Naive thymus-derived CD8-positive, alpha-beta T cell (primary cell): Measurements from ENCODE around the gene TCF3. TPM values are rescaled to one million over a fixed set of nuclear protein-coding genes. Genes with fewer than 3 reads are reported as not detected.
A peak's percentile ranks its signal among the peaks of the same experiment; 100 is the strongest.

Source experiments
- ATAC-seq, 2 donors: fragments of 150-1000 bp; cut with Tn5 transposase in 1 of 2; sonication (Bioruptor Pico), chemical (Tn5 transposase) in 1 of 2; 1 replicate in 1 of 2; 2 replicates in 1 of 2; pipeline ENCODE4 v1.10.0; 2021; ENCODE audit warnings: mild to moderate bottlenecking in 2 of 2, moderate library complexity in 2 of 2
- POLR2A ChIA-PET: fragments of 350-600 bp; sonication (Branson Sonifier 250); formaldehyde crosslinking; loops from one replicate; lab custom pipeline; 2021; ENCODE audit warnings: antibody characterized with exemption; lab: Charles Lee
- DNase-seq, 10 donors: peaks; one replicate each; pipeline versions ENCODE4 v3.0.0 to v3.0.0-alpha.2; 2020 to 2022
- H3K27ac Mint-ChIP-seq, 10 donors: one replicate each; pipeline ENCODE4 v1.8.0; 2020 to 2022; ENCODE audit warnings: mild to moderate bottlenecking in 10 of 10, mixed read lengths in 10 of 10, moderate library complexity in 4 of 10, inconsistent platforms in 1 of 10
- H3K27me3 Mint-ChIP-seq, 5 donors: one replicate each; pipeline ENCODE4 v1.8.0; 2021 to 2022; ENCODE audit warnings: mixed read lengths in 5 of 5
- H3K36me3 Mint-ChIP-seq, 3 donors: one replicate each; pipeline ENCODE4 v1.8.0; 2020 to 2022; ENCODE audit warnings: mixed read lengths in 3 of 3, mild to moderate bottlenecking in 2 of 3, inconsistent platforms in 1 of 3
- H3K4me1 Mint-ChIP-seq, 4 donors: one replicate each; pipeline ENCODE4 v1.8.0; 2021 to 2022; ENCODE audit warnings: mixed read lengths in 4 of 4
- H3K4me3 Mint-ChIP-seq, 10 donors: one replicate each; pipeline ENCODE4 v1.8.0; 2020 to 2022; ENCODE audit warnings: mild to moderate bottlenecking in 10 of 10, mixed read lengths in 10 of 10, moderate library complexity in 6 of 10, inconsistent platforms in 1 of 10
- H3K9me3 Mint-ChIP-seq, 9 donors: one replicate each; pipeline ENCODE4 v1.8.0; 2020 to 2022; ENCODE audit warnings: mixed read lengths in 9 of 9, mild to moderate bottlenecking in 3 of 9, inconsistent platforms in 1 of 9, moderate library complexity in 1 of 9
- polyA plus RNA-seq, 3 donors: library from polyadenylated mRNA; unstranded; fragments of 300-500 nt; fragmentation: Illumina TruSeq; gene quantifications; one replicate each; pipeline ENCODE4 v1.2.3, GENCODE V29; 2021
- total RNA-seq, 8 experiments: library from RNA in 2 of 8; stranded (reverse) in 2 of 8; gene quantifications; one replicate each; pipeline ENCODE4 v1.2.3 and lab custom pipeline; 2021 to 2026

Gene TCF3
- total and polyA plus RNA-seq, 5 experiments from 2014 or later = 7.8 to 102 (median 33.0) TPM

- peaks cover 0 to 37% (median 5%) of the 10 kb centered on the region in 3 donors for H3K36me3 Mint-ChIP-seq
- H3K4me3 Mint-ChIP-seq = no peak overlapping the region
- H3K27me3 Mint-ChIP-seq = no peaks in the 10 kb centered on the region
- ATAC-seq = no peak
- H3K9me3 Mint-ChIP-seq = no peaks in the 10 kb centered on the region
- POLR2A ChIA-PET = interaction anchor here (1.2 kb wide), 1 partner anchor 30 kb away, joined by 3 read pairs; no protein-coding TSS in a partner anchor
- H3K4me1 Mint-ChIP-seq = peaks cover 14 to 43% (median 19%) of the 10 kb centered on the region in 4 donors
- peak overlapping the region in 1 of 10 donors; percentile 65 for H3K27ac Mint-ChIP-seq
- DNase-seq = no peak
Observed at GRCh38 chr19:1620502-1620901, 31.9 kb downstream of the TCF3 start.

GRCh38 chr19:1619703-1620102 is 32.7 kb downstream of the TCF3 start:
- no peaks in the 10 kb centered on the region for H3K27me3 Mint-ChIP-seq
- DNase-seq (no peak), ATAC-seq (no peak)
- no peak overlapping the region for H3K27ac Mint-ChIP-seq
- peaks cover 0 to 38% (median 9%) of the 10 kb centered on the region in 3 donors for H3K36me3 Mint-ChIP-seq
- H3K4me1 Mint-ChIP-seq = peaks cover 14 to 42% (median 19%) of the 10 kb centered on the region in 4 donors
- POLR2A ChIA-PET = interaction anchor here (1.2 kb wide), 1 partner anchor 30 kb away, joined by 3 read pairs; no protein-coding TSS in a partner anchor
- H3K9me3 Mint-ChIP-seq = no peaks in the 10 kb centered on the region
- no peak overlapping the region for H3K4me3 Mint-ChIP-seq

GRCh38 chr19:1619094-1619439 is 33.3 kb downstream of the TCF3 start:
- peaks cover 0 to 40% (median 9%) of the 10 kb centered on the region in 3 donors for H3K36me3 Mint-ChIP-seq
- H3K27me3 Mint-ChIP-seq = no peaks in the 10 kb centered on the region
- POLR2A ChIA-PET = interaction anchor here (0.5 kb wide), 1 partner anchor 417 kb away, joined by 3 read pairs; no protein-coding TSS in a partner anchor
- no peak overlapping the region for H3K27ac Mint-ChIP-seq
- H3K9me3 Mint-ChIP-seq = no peaks in the 10 kb centered on the region
- ATAC-seq (no peak), DNase-seq (no peak)
- peaks cover 14 to 39% (median 19%) of the 10 kb centered on the region in 4 donors for H3K4me1 Mint-ChIP-seq
- no peak overlapping the region for H3K4me3 Mint-ChIP-seq

- peak overlapping the region in 1 of 10 donors; percentile 49 for H3K4me3 Mint-ChIP-seq
- peaks cover 14 to 39% (median 19%) of the 10 kb centered on the region in 4 donors for H3K4me1 Mint-ChIP-seq
- no peaks in the 10 kb centered on the region for H3K9me3 Mint-ChIP-seq
- ATAC-seq (peak; percentile 60 to 74), DNase-seq (peak in 1 of 10 donors; percentile 21)
- peaks cover 0 to 44% (median 10%) of the 10 kb centered on the region in 3 donors for H3K36me3 Mint-ChIP-seq
- H3K27me3 Mint-ChIP-seq = no peaks in the 10 kb centered on the region
- H3K27ac Mint-ChIP-seq = peak overlapping the region in 8 of 10 donors; percentile 35 to 69 (median 50)
- POLR2A ChIA-PET = interaction anchor here (0.5 to 0.6 kb wide), 2 partner anchors 195 to 417 kb away, joined by 3 read pairs; no protein-coding TSS in a partner anchor
Observed at GRCh38 chr19:1618157-1619093, 34.0 kb downstream of the TCF3 start.

- POLR2A ChIA-PET = interaction anchor here (1.2 kb wide), 1 partner anchor 35 kb away, joined by 4 read pairs; no protein-coding TSS in a partner anchor
- Mint-ChIP-seq H3K4me3 (peak overlapping the region in 5 of 10 donors; percentile 1 to 56 (median 20)), H3K4me1 (peaks cover 14 to 41% (median 19%) of the 10 kb centered on the region in 4 donors), H3K36me3 (peaks cover 0 to 47% (median 15%) of the 10 kb centered on the region in 3 donors), H3K27ac (peak overlapping the region in 8 of 10 donors; percentile 24 to 86 (median 62)), H3K9me3 (no peaks in the 10 kb centered on the region), H3K27me3 (no peaks in the 10 kb centered on the region)
- ATAC-seq (peak; percentile 63 to 75), DNase-seq (no peak)
Observed at GRCh38 chr19:1616875-1617274, 35.5 kb downstream of the TCF3 start.

GRCh38 chr19:1616396-1616795 is 36.0 kb downstream of the TCF3 start:
- Mint-ChIP-seq H3K9me3 (no peaks in the 10 kb centered on the region), H3K4me1 (peaks cover 14 to 44% (median 20%) of the 10 kb centered on the region in 4 donors), H3K27ac (peak overlapping the region in 6 of 10 donors; percentile 17 to 86 (median 60)), H3K36me3 (peaks cover 0 to 49% (median 15%) of the 10 kb centered on the region in 3 donors), H3K4me3 (peak overlapping the region in 3 of 10 donors; percentile 0 to 12 (median 1)), H3K27me3 (no peaks in the 10 kb centered on the region)
- POLR2A ChIA-PET = interaction anchor here (1.2 kb wide), 1 partner anchor 35 kb away, joined by 4 read pairs; no protein-coding TSS in a partner anchor
- ATAC-seq (no peak), DNase-seq (no peak)

- POLR2A ChIA-PET = no interaction called here
- peaks cover 0 to 54% (median 17%) of the 10 kb centered on the region in 3 donors for H3K36me3 Mint-ChIP-seq
- H3K4me3 Mint-ChIP-seq = no peak overlapping the region
- no peak for ATAC-seq
- H3K27ac Mint-ChIP-seq = peak overlapping the region in 1 of 10 donors; percentile 80
- no peaks in the 10 kb centered on the region for H3K9me3 Mint-ChIP-seq
- no peak for DNase-seq
- H3K4me1 Mint-ChIP-seq = peaks cover 16 to 52% (median 30%) of the 10 kb centered on the region in 4 donors
- no peaks in the 10 kb centered on the region for H3K27me3 Mint-ChIP-seq
Observed at GRCh38 chr19:1615156-1615765, 37.2 kb downstream of the TCF3 start.

- peaks cover 0 to 53% (median 17%) of the 10 kb centered on the region in 3 donors for H3K36me3 Mint-ChIP-seq
- DNase-seq (no peak), ATAC-seq (no peak)
- H3K4me1 Mint-ChIP-seq = peaks cover 16 to 59% (median 42%) of the 10 kb centered on the region in 4 donors
- H3K27me3 Mint-ChIP-seq = no peaks in the 10 kb centered on the region
- H3K27ac Mint-ChIP-seq = peak overlapping the region in 1 of 10 donors; percentile 59
- POLR2A ChIA-PET = no interaction called here
- no peak overlapping the region for H3K4me3 Mint-ChIP-seq
- H3K9me3 Mint-ChIP-seq = no peaks in the 10 kb centered on the region
Observed at GRCh38 chr19:1613808-1614570, 38.4 kb downstream of the TCF3 start.

- H3K36me3 Mint-ChIP-seq = peaks cover 0 to 47% (median 17%) of the 10 kb centered on the region in 3 donors
- no peaks in the 10 kb centered on the region for H3K9me3 Mint-ChIP-seq
- H3K4me1 Mint-ChIP-seq = peaks cover 19 to 58% (median 46%) of the 10 kb centered on the region in 4 donors
- no peak overlapping the region for H3K4me3 Mint-ChIP-seq
- ATAC-seq (no peak), DNase-seq (no peak)
- no peaks in the 10 kb centered on the region for H3K27me3 Mint-ChIP-seq
- POLR2A ChIA-PET = no interaction called here
- peak overlapping the region in 3 of 10 donors; percentile 10 to 62 (median 59) for H3K27ac Mint-ChIP-seq
Observed at GRCh38 chr19:1613146-1613545, 39.3 kb downstream of the TCF3 start.

- Mint-ChIP-seq H3K9me3 (no peaks in the 10 kb centered on the region), H3K27ac (peak overlapping the region in 3 of 10 donors; percentile 46 to 59 (median 49)), H3K4me1 (peaks cover 17 to 57% (median 43%) of the 10 kb centered on the region in 4 donors), H3K36me3 (peaks cover 0 to 43% (median 17%) of the 10 kb centered on the region in 3 donors), H3K27me3 (no peaks in the 10 kb centered on the region), H3K4me3 (no peak overlapping the region)
- POLR2A ChIA-PET = interaction anchor here (0.6 kb wide), 1 partner anchor 224 kb away, joined by 5 read pairs; no protein-coding TSS in a partner anchor
- DNase-seq (no peak), ATAC-seq (no peak)
Observed at GRCh38 chr19:1612114-1613086, 40.0 kb downstream of the TCF3 start.

GRCh38 chr19:1611353-1611752 is 41.1 kb downstream of the TCF3 start:
- POLR2A ChIA-PET = no interaction called here
- peak overlapping the region in 7 of 10 donors; percentile 19 to 81 (median 55) for H3K27ac Mint-ChIP-seq
- no peaks in the 10 kb centered on the region for H3K9me3 Mint-ChIP-seq
- ATAC-seq (no peak), DNase-seq (no peak)
- H3K4me3 Mint-ChIP-seq = peak overlapping the region in 5 of 10 donors; percentile 18 to 82 (median 54)
- H3K36me3 Mint-ChIP-seq = peaks cover 0 to 41% (median 17%) of the 10 kb centered on the region in 3 donors
- H3K27me3 Mint-ChIP-seq = no peaks in the 10 kb centered on the region
- peaks cover 10 to 56% (median 40%) of the 10 kb centered on the region in 4 donors for H3K4me1 Mint-ChIP-seq
